ENCODE results near the gene CDC34.

DNA sequence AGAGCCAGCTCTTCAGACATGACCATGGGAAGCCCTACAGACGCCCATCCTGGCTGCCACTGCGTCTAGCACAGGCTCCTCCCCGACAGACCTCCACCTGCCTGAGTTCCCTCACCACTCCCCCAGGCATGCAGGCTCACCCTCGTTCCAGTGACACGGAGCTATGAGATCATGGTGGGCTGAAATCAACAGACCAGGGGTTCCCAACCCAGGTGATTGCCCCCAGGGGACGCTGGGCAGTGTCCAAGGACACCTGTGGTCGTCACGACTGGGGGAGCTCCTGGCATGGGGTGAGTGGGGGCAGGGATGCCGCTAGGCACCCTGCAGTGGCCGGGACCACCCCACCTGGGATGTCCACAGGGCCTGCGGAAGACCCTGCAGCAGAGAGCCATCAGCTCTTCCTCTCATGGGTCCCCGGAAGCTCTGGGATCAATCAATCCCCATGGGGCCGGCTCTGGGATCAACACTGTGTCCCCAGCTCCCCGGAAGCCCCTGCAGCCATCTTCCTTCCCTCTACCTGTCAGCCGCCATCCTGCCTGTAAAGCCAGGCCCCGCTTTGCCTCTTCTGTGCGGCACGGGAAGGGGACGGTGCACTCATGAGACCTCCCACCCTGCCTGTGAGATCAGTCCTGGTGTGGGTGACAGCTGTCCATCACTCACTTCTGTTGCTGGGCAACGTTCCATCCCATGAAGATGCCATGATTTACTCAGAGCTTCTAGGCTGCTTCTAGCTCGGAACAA is 48.1 kb upstream of the CDC34 start:
- no peak for TF ChIP-seq EZH2phosphoT487 (IDR thresholded peaks at IDR 0.05; ENCODE audit: low read depth)
- TF ChIP-seq CTCF (IDR thresholded peaks at IDR 0.05; ENCODE audit: low read depth, low read length), result no peak

Measured in OCI-LY3 (cell line).